Lung (tissue), 12 donors: ENCODE data around the gene CD79A. TPM values are rescaled to one million over a fixed set of nuclear protein-coding genes. Genes with fewer than 3 reads are reported as not detected.

Experiments
- ATAC-seq: fragments of 200-7000 bp; cut with Tn5 transposase; one replicate; pipeline ENCODE4 v1.9.1; 2020; ENCODE audit warnings: moderate number of reproducible peaks; ENCODE audit not compliant: insufficient read depth, low FRiP score
- DNase-seq, 3 donors: peaks; one replicate each; pipeline ENCODE4 v3.0.0-alpha.2; 2013 to 2017
- H3K27ac ChIP-seq, 2 donors: one replicate each; pipeline ENCODE4 v1.5.1; 2013; ENCODE audit warnings: mild to moderate bottlenecking in 2 of 2, moderate library complexity in 2 of 2, control low read depth in 1 of 2, inconsistent platforms in 1 of 2, low read depth in 1 of 2, low read length in 1 of 2
- H3K27me3 ChIP-seq, 3 donors: one replicate each; pipeline ENCODE4 v1.5.1; 2013; ENCODE audit warnings: low read length in 2 of 3; ENCODE audit not compliant: control insufficient read depth in 3 of 3, insufficient read depth in 3 of 3
- H3K36me3 ChIP-seq, 4 donors: one replicate each; pipeline ENCODE4 v1.5.1; 2013; ENCODE audit warnings: low read length in 4 of 4, mild to moderate bottlenecking in 1 of 4, moderate library complexity in 1 of 4; ENCODE audit not compliant: control insufficient read depth in 4 of 4, insufficient read depth in 4 of 4
- H3K4me1 ChIP-seq, 5 donors: one replicate each; pipeline ENCODE4 v1.5.1; 2013; ENCODE audit warnings: low read length in 5 of 5, mild to moderate bottlenecking in 2 of 5, moderate library complexity in 1 of 5; ENCODE audit not compliant: control insufficient read depth in 5 of 5, insufficient read depth in 5 of 5
- H3K4me3 ChIP-seq: one replicate; pipeline ENCODE4 v1.5.1; 2013; ENCODE audit warnings: mild to moderate bottlenecking, control low read depth, moderate library complexity
- H3K9ac ChIP-seq, 2 donors: one replicate each; pipeline ENCODE4 v1.5.1; 2013; ENCODE audit warnings: low read length in 2 of 2, control low read depth in 1 of 2; ENCODE audit not compliant: insufficient read depth in 1 of 2
- H3K9me3 ChIP-seq, 4 donors: one replicate each; pipeline ENCODE4 v1.5.1; 2013; ENCODE audit warnings: low read length in 3 of 4, mild to moderate bottlenecking in 1 of 4, moderate library complexity in 1 of 4; ENCODE audit not compliant: control insufficient read depth in 4 of 4, insufficient read depth in 3 of 4
- WGBS, 2 donors: extraction: QIAGEN DNeasy Blood & Tissue Kit; methylation state at CpG; one replicate each; pipeline ENCODE4 v1.1.7; 2013; 5-methylcytosine and 5-hydroxymethylcytosine counted together
- polyA plus RNA-seq, 2 donors: library from polyadenylated mRNA; stranded (reverse); fragments of 200-250 nt; gene quantifications; one replicate each; pipeline ENCODE4 v1.2.1, GENCODE V29; 2013
- total RNA-seq, 2 donors: library from RNA; depleted of rRNA in 1 of 2; stranded (reverse); fragments of >200 nt in 1 of 2; gene quantifications; one replicate each; pipeline ENCODE4 v1.2.1, GENCODE V29; 2014 to 2021
- TF ChIP-seq, protein P1 (sequence below): IDR thresholded peaks from 2 replicates; pipeline ENCODE4 v1.5.1; 2012; ENCODE audit warnings: mild to moderate bottlenecking; ENCODE audit errors: control extremely low read depth, extremely low read depth
- donor health status: control.
- donor health status: control.
- donor health status: Bipolar disorder and iron deficiency.
- donor health status: healthy.
- donor health status: DM: yes; HTN: yes; CAD: no.

CD79A gene
- total and polyA plus RNA-seq, 4 donors: 1.4 to 14.8 (median 5.9) TPM

- Histone ChIP-seq H3K9ac (peak overlapping the region; percentile 11), H3K4me1 (peaks cover 0 to 35% (median 7%) of the 10 kb centered on the region in 5 donors), H3K4me3 (no peak overlapping the region), H3K27me3 (no peaks in the 10 kb centered on the region), H3K9me3 (no peaks in the 10 kb centered on the region), H3K27ac (peak overlapping the region in 1 of 2 donors; percentile 66), H3K36me3 (peaks cover 0 to 24% (median 4%) of the 10 kb centered on the region in 4 donors)
- TF ChIP-seq, protein P1, sequence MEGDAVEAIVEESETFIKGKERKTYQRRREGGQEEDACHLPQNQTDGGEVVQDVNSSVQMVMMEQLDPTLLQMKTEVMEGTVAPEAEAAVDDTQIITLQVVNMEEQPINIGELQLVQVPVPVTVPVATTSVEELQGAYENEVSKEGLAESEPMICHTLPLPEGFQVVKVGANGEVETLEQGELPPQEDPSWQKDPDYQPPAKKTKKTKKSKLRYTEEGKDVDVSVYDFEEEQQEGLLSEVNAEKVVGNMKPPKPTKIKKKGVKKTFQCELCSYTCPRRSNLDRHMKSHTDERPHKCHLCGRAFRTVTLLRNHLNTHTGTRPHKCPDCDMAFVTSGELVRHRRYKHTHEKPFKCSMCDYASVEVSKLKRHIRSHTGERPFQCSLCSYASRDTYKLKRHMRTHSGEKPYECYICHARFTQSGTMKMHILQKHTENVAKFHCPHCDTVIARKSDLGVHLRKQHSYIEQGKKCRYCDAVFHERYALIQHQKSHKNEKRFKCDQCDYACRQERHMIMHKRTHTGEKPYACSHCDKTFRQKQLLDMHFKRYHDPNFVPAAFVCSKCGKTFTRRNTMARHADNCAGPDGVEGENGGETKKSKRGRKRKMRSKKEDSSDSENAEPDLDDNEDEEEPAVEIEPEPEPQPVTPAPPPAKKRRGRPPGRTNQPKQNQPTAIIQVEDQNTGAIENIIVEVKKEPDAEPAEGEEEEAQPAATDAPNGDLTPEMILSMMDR: no peak
- ATAC-seq: no peak
- DNase-seq: peak in 1 of 3 donors; percentile 23
- WGBS, 2 donors: 21 to 42% methylated on average over 13 of the region's 13 CpGs
Observed at GRCh38 chr19:41886761-41887710, 10.0 kb downstream of the CD79A start.

- peaks cover 0 to 32% (median 4%) of the 10 kb centered on the region in 4 donors for H3K36me3 ChIP-seq
- peak; percentile 57 for ATAC-seq
- H3K4me1 ChIP-seq: peaks cover 0 to 30% (median 7%) of the 10 kb centered on the region in 5 donors
- peak overlapping the region in 1 of 2 donors; percentile 66 for H3K27ac ChIP-seq
- DNase-seq: peak; percentile 62 to 84 (median 83)
- H3K9ac ChIP-seq: no peak overlapping the region
- TF ChIP-seq, protein P1: no peak
- H3K9me3 ChIP-seq: no peaks in the 10 kb centered on the region
- H3K27me3 ChIP-seq: no peaks in the 10 kb centered on the region
- no peak overlapping the region for H3K4me3 ChIP-seq
- WGBS, 2 donors: 28 to 40% methylated on average over 15 to 17 of the region's 17 CpGs
Observed at GRCh38 chr19:41887711-41888382, 10.8 kb downstream of the CD79A start.

- Histone ChIP-seq H3K4me3 (no peak overlapping the region), H3K4me1 (peaks cover 0 to 24% (median 7%) of the 10 kb centered on the region in 5 donors), H3K27ac (no peak overlapping the region), H3K27me3 (no peaks in the 10 kb centered on the region), H3K36me3 (peaks cover 0 to 37% (median 4%) of the 10 kb centered on the region in 4 donors), H3K9me3 (no peaks in the 10 kb centered on the region), H3K9ac (no peak overlapping the region)
- ATAC-seq: no peak
- DNase-seq: no peak
- 75 to 79% methylated on average over 12 of the region's 12 CpGs for WGBS, 2 donors
- TF ChIP-seq, protein P1: no peak
Observed at GRCh38 chr19:41888926-41889325, 11.8 kb downstream of the CD79A start.
